Cardiac septum (tissue), 1 donor: ENCODE measurements around the gene COMMD8. TPM values are rescaled to one million over a fixed set of nuclear protein-coding genes. Genes with fewer than 3 reads are reported as not detected.

Experiments used
- DNase-seq: peaks from one replicate; pipeline ENCODE4 v3.0.0-alpha.2; 2020; ENCODE audit warnings: low spot score
- intact Hi-C: fragments of 100-400 bp; cut with DNase I; formaldehyde crosslinking; loops from one replicate; pipeline ENCODE4 v1.14.0; 2022
- total RNA-seq: library from RNA; stranded (reverse); fragmentation: NEBNext Ultra II Directional; extraction: Animal tissue kit (Norgen Biotek cat#: 25700); gene quantifications from one replicate; pipeline ENCODE4 v1.2.1, GENCODE V29; 2021
- donor health status: DM: no; HTN: no; CAD: no.

The COMMD8 gene
- total RNA-seq, 1 donor from 2014 or later = 21.1 TPM

DNA sequence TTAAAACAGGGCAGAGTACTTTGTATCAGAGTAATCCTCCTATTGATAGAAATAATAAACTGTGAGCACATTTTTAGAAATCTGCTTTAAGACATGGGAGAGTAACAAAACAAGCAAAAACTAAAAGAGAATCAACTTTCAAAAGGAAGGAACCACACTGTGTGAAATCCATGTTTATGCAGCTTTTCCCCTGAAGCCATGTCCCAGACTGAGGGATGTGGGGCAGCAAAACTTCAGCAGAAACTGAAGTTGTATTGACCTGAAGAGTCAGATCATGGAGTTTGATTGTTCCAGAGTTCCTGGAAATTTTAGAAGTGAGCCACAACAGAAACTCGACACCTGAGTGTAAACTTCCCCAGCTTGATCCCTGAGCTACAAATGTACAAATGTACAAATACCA lies 53.2 kb downstream of the COMMD8 start:
- DNase-seq = no peak
- intact Hi-C loops = no loop called here

DNA sequence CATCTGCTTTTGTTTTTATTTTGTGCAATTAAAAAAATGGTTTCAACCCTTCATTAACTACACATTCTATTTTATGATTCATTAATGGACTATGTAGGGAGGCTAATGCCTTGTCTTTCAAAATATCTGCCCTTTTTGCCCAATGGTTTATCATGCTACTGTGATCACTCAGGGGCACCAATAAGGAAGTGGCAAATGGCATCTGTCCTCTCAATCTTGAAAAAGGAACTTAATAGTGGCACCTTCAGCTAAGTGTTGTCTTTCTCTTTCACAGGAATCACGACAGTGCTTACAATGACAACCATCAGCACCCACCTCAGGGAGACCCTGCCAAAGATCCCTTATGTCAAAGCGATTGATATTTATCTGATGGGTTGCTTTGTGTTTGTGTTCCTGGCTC lies 57.1 kb downstream of the COMMD8 start:
- intact Hi-C loops = no loop called here
- no peak for DNase-seq

Other genes with a start within 250 kb of the COMMD8 start
- gene ATP10D, start 21.6 kb upstream of the COMMD8 start, total RNA-seq = 11.6 TPM